ENCODE data around the gene MATK.
A peak's percentile ranks its signal among the peaks of the same experiment; 100 is the strongest.

Gene MATK

DNA sequence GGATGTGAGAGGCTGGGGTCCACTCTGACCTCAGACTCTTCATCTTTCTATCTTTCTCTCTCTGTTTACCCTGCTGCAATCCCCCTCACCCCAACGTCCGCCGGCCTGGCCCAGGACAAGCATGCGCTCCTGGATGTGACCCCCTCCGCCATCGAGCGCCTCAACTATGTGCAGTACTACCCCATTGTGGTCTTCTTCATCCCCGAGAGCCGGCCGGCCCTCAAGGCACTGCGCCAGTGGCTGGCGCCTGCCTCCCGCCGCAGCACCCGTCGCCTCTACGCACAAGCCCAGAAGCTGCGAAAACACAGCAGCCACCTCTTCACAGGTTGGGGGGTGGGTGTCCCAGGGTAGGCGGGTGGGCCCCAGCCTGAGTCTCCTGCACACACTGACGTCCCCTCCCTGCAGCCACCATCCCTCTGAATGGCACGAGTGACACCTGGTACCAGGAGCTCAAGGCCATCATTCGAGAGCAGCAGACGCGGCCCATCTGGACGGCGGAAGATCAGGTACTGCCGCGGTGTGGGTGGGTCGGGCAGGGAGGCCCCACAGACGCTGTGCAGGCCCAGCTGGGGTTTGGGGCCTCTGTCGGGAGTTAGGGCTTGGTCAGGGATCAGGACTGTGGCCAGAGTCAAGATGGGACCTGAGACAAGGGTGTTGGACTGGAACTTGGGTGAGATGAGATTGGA lies 39.7 kb downstream of the MATK start:
- no peak for DNase-seq

DNA sequence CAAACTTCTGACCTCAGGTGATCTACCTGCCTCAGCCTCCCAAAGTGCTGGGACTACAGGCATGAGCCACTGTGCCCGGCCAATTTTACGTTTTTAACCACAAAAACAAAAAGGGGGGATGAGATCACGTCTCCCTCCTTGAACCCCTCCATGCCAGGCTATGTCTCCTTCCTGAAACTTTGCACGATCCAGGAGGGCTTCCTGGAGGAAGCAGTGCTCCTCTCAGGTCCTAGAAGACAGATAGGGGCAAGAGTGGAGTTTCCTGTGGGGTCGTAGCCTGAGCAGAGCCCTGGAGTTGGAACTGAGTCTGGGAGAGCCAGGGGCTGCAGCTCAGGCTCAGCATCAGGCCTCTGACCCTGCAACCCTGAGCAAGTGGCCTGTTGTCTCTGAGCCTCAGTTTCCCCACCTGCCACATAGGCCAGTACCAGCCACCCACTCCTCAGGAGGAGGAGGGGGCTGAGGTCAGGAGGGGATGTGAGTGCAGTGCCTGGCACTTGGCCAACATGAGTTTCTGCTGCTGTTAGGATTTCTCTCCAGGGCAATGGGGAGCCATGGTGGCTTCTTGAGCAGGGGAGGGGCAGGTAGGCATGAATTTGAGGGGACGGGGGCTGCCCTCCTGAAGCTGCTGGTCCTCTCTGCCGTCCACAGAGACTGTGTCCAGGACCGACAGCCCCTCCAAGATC lies 40.7 kb downstream of the MATK start:
- DNase-seq = no peak

DNA sequence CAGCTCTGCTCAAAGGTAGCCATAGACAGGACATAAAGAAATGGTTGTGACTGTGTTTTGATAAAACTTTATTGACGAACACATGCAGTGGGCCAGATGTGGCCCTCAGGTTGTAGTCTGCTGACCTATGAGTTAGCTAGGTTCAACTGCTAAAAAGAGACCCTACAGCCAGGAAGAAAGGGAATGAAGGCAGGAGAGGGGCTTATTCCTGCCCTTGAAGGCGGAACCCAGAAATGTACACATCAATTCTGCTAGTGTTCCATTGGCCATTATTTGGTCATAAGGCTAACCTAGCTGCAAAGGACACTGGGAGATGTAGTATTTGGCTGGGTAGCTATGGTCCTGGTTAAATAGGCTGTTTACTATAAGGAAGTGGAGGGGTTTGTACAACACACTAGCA lies 42.7 kb downstream of the MATK start:
- no peak for DNase-seq

DNA sequence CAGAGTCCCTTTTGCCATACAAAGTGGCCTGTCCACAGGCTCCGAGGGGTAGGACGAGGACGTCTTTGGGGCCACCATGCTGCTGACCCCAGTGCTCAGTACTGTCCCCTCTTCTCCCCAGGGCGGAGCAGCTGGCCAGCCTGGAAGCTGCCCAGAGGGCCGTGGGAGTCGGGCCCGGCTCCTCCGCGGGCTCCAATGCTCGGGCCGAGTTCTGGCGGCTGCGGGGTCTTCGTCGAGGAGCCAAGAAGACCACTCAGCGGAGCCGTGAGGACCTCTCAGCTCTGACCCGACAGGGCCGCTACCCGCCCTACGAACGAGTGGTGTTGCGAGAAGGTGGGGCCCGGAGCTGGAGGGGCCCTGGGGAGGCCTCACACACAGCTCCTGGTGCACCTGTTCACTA lies 45.8 kb downstream of the MATK start:
- DNase-seq = no peak

DNA sequence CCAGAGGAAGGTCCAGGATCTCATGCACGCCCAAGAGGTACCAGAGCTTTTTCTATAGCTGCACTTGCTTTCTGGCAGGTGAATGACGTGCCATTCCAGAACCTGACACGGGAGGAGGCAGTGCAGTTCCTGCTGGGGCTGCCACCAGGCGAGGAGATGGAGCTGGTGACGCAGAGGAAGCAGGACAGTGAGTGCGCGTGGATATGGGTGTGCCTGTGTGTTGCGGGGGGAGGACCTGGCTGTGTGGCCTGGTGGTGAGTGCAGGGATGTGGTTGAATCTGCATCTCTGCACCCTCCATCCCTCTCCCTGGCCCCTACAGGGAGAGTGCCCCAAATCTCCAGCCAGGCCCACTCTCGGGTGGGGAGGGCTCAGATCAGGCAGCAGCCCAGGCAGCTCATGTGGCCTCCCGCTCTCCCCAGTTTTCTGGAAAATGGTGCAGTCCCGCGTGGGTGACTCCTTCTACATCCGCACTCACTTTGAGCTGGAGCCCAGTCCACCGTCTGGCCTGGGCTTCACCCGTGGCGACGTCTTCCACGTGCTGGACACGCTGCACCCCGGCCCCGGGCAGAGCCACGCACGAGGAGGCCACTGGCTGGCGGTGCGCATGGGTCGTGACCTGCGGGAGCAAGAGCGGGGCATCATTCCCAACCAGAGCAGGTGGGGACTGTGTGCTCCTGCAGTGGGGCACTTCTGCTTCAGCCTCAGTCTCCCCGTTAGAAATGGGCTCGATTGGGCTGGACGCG lies 47.5 kb downstream of the MATK start:
- DNase-seq = no peak

DNA sequence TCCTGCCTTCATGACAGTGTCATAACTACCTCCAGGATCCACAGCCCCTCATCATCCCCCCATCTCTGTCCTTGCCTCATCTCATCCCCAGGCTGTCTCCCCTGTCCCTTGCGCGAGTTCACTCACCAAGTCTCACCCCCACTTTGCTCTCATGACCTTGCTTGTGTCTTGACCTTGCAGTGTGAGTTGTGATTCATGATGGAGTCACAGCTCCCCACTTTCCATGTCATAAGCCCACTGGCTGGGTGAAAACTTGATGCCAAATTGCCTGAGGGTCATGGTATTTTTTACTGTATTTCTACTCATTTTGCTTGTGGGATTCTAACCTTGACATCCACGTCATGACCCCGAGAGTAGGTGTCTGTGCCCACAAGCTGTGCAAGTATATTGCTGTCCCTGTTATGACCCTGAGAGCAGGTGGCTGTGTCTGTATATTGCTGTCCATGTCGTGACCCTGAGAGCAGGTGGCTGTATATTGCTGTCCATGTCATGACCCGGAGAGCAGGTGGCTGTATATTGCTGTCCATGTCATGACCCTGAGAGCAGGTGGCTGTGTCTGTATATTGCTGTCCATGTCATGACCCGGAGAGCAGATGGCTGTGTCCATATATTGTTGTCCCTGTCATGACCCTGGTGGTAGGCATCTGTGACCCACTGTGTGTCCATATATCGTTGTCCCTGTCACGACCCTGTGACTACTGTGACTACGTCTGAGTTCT lies 48.5 kb downstream of the MATK start:
- DNase-seq = peak in 1 of 3 experiments; percentile 9

DNA sequence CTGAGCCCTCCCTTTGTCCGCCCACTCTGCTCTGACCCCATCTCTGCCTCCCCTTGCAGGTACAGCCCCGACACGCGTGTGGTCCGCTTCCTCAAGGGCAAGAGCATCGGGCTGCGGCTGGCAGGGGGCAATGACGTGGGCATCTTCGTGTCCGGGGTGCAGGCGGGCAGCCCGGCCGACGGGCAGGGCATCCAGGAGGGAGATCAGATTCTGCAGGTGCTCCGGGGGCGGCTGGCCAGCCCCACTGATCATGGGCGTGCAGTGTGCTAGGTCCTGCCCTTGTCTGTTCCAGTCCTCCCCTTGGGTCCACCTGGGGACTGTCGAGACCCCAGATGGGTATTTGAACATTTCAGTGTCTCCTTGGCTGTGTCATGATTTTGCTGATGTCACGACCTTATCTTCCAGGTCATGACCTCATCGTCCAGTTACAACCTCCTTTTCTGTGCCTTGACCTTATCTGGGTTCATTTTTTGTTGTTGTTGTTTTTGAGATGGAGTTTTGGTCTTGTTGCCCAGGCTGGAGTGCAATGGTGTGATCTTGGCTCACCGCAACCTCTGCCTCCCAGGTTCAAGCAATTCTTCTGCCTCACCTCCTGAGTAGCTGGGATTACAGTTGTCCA lies 50.0 kb downstream of the MATK start:
- no peak for DNase-seq

DNA sequence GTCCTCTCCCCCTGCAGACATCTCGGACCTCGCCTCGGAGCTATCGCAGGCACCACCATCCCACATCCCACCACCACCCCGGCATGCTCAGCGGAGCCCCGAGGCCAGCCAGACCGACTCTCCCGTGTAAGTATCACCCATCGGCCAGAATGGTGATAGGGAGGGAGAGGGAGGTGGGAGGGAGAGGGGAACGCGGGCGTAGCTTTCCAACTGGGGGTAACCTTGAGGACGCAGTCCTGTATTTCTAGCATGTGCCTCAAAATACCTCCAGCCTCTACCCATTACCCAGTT lies 51.9 kb downstream of the MATK start:
- no peak for DNase-seq

DNA sequence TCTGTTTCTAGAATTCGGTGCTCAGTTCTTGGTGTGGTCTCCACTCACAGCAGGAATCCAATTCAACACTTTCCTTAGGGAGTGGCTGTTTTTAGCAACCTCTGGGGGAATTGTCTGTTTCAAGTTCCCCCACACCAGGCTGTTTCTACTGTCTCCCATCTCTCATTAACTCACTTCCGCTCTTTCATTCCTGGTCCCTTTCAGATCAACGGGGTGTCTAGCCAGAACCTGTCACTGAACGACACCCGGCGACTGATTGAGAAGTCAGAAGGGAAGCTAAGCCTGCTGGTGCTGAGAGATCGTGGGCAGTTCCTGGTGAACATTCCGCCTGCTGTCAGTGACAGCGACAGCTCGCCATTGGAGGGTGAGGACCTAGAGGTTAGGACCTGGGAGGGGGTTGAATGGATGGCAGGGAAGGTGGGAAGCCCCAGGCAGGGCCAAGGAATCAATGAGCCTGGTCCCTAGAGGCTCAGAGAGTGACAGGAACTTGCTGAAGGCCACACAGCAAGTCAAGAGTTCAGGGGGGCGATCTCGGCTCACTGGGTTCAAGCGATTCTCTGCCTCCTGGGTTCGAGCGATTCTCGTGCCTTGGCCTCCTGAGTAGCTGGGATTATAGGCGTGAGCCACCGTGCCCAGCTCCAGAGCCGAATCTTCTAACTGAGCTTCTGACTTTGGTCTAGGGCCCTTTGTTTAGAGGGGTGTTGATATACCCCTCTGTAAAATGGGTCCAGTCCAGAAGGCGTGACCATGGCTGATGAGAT lies 52.5 kb downstream of the MATK start:
- no peak for DNase-seq

DNA sequence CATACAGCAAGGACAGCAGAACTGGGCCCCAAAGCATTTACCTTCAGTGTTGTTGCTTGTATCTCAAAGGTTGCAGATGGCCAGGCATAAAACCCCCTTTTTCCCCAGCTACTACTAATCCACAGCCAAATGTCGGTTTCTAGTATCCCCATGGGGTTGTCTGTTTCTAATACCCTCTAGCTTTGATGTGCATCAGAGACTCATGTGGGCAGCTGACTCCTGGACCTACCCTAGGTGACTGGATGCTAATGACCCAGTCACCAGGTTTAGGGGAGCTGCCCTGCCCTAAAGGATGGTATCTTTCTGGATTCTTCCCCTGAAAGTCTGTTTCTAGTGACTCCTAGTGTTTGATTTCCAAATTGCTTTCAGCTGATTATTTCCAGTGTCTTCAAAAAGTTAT lies 54.1 kb downstream of the MATK start:
- no peak for DNase-seq

DNA sequence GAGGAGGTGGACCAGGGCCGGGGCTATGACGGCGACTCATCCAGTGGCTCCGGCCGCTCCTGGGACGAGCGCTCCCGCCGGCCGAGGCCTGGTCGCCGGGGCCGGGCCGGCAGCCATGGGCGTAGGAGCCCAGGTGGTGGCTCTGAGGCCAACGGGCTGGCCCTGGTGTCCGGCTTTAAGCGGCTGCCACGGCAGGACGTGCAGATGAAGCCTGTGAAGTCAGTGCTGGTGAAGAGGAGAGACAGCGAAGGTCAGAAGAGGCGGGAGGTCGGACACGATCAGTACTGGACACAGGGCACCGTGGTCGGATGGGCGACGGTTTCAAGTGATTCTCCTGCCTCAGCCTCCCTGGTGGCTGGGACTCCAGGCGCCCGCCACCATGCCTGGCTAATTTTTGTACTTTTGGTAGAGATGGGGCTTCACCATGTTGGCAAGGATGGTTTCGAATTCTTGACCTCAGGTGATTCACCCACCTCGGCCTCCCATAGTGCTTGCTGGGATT lies 55.7 kb downstream of the MATK start:
- DNase-seq = no peak
